Measurements from ENCODE around the gene ARHGAP22.

The ARHGAP22 gene

DNA sequence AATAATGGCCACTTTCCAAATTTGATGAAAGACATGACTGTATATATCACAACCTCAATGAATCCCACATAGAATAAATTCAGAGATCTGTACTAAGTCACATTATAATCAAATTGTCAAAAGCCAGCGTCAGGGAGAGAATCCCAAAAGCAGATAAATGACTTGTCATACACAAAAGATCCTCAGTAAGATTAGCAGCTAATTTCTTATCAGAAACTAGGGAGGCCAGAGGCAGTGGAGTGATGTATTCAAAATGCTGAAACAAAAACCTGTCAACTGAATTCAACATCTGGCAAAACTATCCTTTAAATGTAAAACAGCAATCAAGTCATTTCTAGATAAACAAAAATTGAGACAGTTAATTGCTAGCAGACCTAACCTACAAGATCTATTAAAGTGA, 11.6 kb upstream of the ARHGAP22 start:
- peak; percentile 99 for TF ChIP-seq GATA3 (IDR thresholded peaks at IDR 0.05; ENCODE audit: low read depth, low read length)
- TF ChIP-seq GATA2 (IDR thresholded peaks at IDR 0.05; ENCODE audit: low read depth, low read length), result peak; percentile 96

- no peak for TF ChIP-seq GATA3 (IDR thresholded peaks at IDR 0.05; ENCODE audit: low read depth, low read length)
- TF ChIP-seq GATA2 (IDR thresholded peaks at IDR 0.05; ENCODE audit: low read depth, low read length), result no peak
Measured at GRCh38 chr10:48614481-48615390, 9.9 kb upstream of the ARHGAP22 start.

DNA sequence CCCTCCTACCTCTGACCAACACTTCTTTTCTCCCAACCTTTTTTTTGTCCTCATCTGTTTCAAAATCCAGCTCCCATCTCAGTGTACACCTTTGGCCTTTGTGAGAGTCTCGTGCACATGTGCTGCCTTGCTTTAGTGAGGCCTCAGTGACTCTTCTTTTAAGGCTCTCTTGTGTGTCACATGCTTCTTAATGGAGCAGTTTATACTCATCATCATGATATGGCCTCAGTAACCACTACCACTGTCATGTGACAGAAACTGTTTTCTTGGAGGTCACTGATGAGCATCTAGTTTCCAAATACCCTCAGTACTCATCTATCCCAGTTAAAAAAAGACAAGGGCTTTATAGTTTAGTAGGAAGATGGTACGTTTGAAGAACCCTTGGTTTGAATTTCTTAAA, 8.1 kb upstream of the ARHGAP22 start:
- TF ChIP-seq GATA3 (IDR thresholded peaks at IDR 0.05; ENCODE audit: low read depth, low read length), result no peak
- TF ChIP-seq GATA2 (IDR thresholded peaks at IDR 0.05; ENCODE audit: low read depth, low read length), result no peak

- TF ChIP-seq GATA3 (IDR thresholded peaks at IDR 0.05; ENCODE audit: low read depth, low read length) (no peak), GATA2 (IDR thresholded peaks at IDR 0.05; ENCODE audit: low read depth, low read length) (no peak)
Measured at GRCh38 chr10:48612236-48612943, 7.5 kb upstream of the ARHGAP22 start.

- TF ChIP-seq GATA3 (IDR thresholded peaks at IDR 0.05; ENCODE audit: low read depth, low read length) (no peak), GATA2 (IDR thresholded peaks at IDR 0.05; ENCODE audit: low read depth, low read length) (no peak)
Measured at GRCh38 chr10:48611133-48611532, 6.3 kb upstream of the ARHGAP22 start.

GRCh38 chr10:48610585-48611093, 5.8 kb upstream of the ARHGAP22 start:
- TF ChIP-seq GATA2 (IDR thresholded peaks at IDR 0.05; ENCODE audit: low read depth, low read length) (no peak), GATA3 (IDR thresholded peaks at IDR 0.05; ENCODE audit: low read depth, low read length) (no peak)

DNA sequence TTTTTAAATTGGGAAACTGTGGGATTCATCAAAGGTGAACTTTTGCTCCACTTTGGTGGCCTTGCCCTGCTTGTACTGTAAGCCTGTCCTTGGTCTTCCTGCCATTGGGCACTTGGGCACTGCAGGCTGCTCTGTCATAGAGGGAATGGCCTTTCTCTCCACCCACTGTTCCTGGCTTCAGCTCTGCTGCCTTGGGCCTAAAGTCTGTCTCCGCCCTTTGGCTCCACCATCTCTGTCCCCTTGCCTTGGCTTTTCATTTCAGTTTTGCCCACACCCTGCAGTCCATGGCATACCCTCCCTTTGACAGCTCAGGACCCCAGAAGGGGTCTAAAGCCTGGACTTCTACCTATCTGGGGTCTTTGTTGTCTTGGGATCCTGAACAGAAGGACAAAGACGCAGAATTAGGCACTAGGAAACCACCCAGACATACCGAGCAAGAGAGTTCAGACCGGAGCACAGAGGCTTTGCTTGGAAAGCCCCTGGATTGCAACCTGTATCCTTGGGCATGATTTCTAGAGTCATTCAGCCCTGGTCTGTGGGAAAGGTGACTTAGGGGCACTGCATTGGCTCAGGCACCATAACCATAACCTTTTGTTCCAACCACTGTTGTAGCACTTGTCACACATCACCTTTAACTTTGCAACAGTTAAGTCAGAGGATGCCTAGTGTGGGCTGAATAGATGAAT, 5.2 kb upstream of the ARHGAP22 start:
- TF ChIP-seq GATA2 (IDR thresholded peaks at IDR 0.05; ENCODE audit: low read depth, low read length) (no peak), GATA3 (IDR thresholded peaks at IDR 0.05; ENCODE audit: low read depth, low read length) (no peak)

GRCh38 chr10:48609441-48609840, 4.6 kb upstream of the ARHGAP22 start:
- no peak for TF ChIP-seq GATA2 (IDR thresholded peaks at IDR 0.05; ENCODE audit: low read depth, low read length)
- no peak for TF ChIP-seq GATA3 (IDR thresholded peaks at IDR 0.05; ENCODE audit: low read depth, low read length)

GRCh38 chr10:48608976-48609375, 4.1 kb upstream of the ARHGAP22 start:
- TF ChIP-seq GATA2 (IDR thresholded peaks at IDR 0.05; ENCODE audit: low read depth, low read length) (no peak), GATA3 (IDR thresholded peaks at IDR 0.05; ENCODE audit: low read depth, low read length) (no peak)

DNA sequence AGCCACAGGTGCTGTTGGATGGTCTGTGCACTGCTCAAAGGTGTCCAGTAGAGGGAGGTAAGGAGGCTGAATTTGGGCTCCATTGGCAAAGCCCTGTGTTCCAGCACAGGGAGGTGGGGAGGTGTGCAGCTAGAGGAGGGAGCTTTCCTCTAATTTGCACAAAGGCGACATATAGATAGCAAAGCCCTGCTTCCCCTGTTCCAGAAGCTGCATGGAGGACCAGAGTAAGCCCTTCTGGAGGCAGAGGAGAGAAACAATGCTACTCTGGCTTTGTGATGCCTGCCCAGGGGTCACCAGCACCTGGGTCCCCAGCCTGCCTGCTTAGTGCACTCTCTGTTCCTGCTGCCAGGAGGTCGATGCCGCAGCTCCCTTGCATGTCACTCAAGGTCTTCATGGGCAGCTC, 3.4 kb upstream of the ARHGAP22 start:
- no peak for TF ChIP-seq GATA3 (IDR thresholded peaks at IDR 0.05; ENCODE audit: low read depth, low read length)
- no peak for TF ChIP-seq GATA2 (IDR thresholded peaks at IDR 0.05; ENCODE audit: low read depth, low read length)

GRCh38 chr10:48607356-48608278, 2.7 kb upstream of the ARHGAP22 start:
- TF ChIP-seq GATA3 (IDR thresholded peaks at IDR 0.05; ENCODE audit: low read depth, low read length) (no peak), GATA2 (IDR thresholded peaks at IDR 0.05; ENCODE audit: low read depth, low read length) (no peak)

- TF ChIP-seq GATA2 (IDR thresholded peaks at IDR 0.05; ENCODE audit: low read depth, low read length) (no peak), GATA3 (IDR thresholded peaks at IDR 0.05; ENCODE audit: low read depth, low read length) (no peak)
Measured at GRCh38 chr10:48606530-48607355, 1.9 kb upstream of the ARHGAP22 start.
